Ovary (tissue), 9 donors: Measurements from ENCODE around the gene DOC2B. TPM values are rescaled to one million over a fixed set of nuclear protein-coding genes. Genes with fewer than 3 reads are reported as not detected.

Experiments used
- DNase-seq, 5 donors: peaks; one replicate each; pipeline ENCODE4 v3.0.0-alpha.2; 2019 to 2020
- H3K27ac ChIP-seq, 2 donors: fragments of 200-600 bp; one replicate each; pipeline versions ENCODE4 v1.5.1 to v1.8.0; 2019 to 2022
- H3K27me3 ChIP-seq: fragments of 200-600 bp; one replicate; pipeline ENCODE4 v1.8.0; 2022
- H3K36me3 ChIP-seq: fragments of 200-600 bp; sonication (generic); one replicate; pipeline ENCODE4 v1.5.1; 2019
- H3K4me1 ChIP-seq: one replicate; pipeline ENCODE4 v1.8.1; 2013; ENCODE audit warnings: mild to moderate bottlenecking, moderate library complexity; ENCODE audit not compliant: insufficient read depth
- H3K4me3 ChIP-seq: fragments of 200-600 bp; sonication (generic); one replicate; pipeline ENCODE4 v1.5.1; 2017
- H3K9me3 ChIP-seq, 2 donors: fragments of 200-600 bp in 1 of 2; sonication (generic) in 1 of 2; one replicate each; pipeline versions ENCODE4 v1.5.1 to v1.8.1; 2013 to 2019; ENCODE audit warnings: mild to moderate bottlenecking in 1 of 2, moderate library complexity in 1 of 2
- CTCF ChIP-seq, 3 donors: fragments of 450-650 bp in 2 of 3; fragments of 200-600 bp in 1 of 3; IDR thresholded peaks; one replicate each; pipeline versions ENCODE4 v1.5.1 to v1.8.0; 2016 to 2022; ENCODE audit warnings: antibody characterized with exemption in 3 of 3, mild to moderate bottlenecking in 1 of 3
- EP300 ChIP-seq: sonication (generic); formaldehyde crosslinking; IDR thresholded peaks from one replicate; pipeline ENCODE4 v1.6.1; 2017; ENCODE audit warnings: antibody characterized with exemption
- POLR2A ChIP-seq: fragments of 450-650 bp; IDR thresholded peaks from one replicate; pipeline ENCODE4 v1.6.1; 2017; ENCODE audit warnings: antibody characterized with exemption, mild to moderate bottlenecking, moderate library complexity
- WGBS, 3 donors: extraction: QIAGEN DNeasy Blood & Tissue Kit in 1 of 3; methylation state at CpG; one replicate each; pipeline versions ENCODE4 v1.1.5 to v1.1.7; 2013 to 2017; 5-methylcytosine and 5-hydroxymethylcytosine counted together
- intact Hi-C, 4 donors: fragments of 100-400 bp; cut with DNase I; formaldehyde crosslinking; loops; one replicate each; pipeline versions ENCODE4 v1.11.0 to v1.15.1; 2022 to 2023
- polyA plus RNA-seq, 2 donors: library from polyadenylated mRNA; stranded (reverse); fragments of 200-250 nt in 1 of 2; fragments of 350-450 nt in 1 of 2; fragmentation: Illumina TruSeq in 1 of 2; extraction: RNeasy Lipid Tissue Mini Kit (QIAGEN cat#74804) in 1 of 2; gene quantifications; one replicate each; pipeline ENCODE4 v1.2.3, GENCODE V29; 2013 to 2014
- total RNA-seq, 7 donors: library from RNA; depleted of rRNA in 2 of 7; stranded (reverse); fragments of >200 nt in 2 of 7; fragmentation: NEBNext Ultra II Directional in 3 of 7; extraction: Animal tissue kit (Norgen Biotek cat#: 25700) in 3 of 7; gene quantifications; one replicate each; pipeline versions ENCODE4 v1.1.0 to v1.2.4, GENCODE V29; 2016 to 2023
- donor health status: DM: no; HTN: no; CAD: no; lungs with moderate emphysema.
- donor health status: DM: no; HTN: no; CAD: no.
- donor health status: Bipolar disorder and iron deficiency.
- donor health status: DM: yes; HTN: yes; CAD: no.
- donor health status: DM: no; HTN: no; CAD: no.
- donor health status: DM: yes; HTN: yes; CAD: no.

DOC2B gene
- total and polyA plus RNA-seq, 9 donors: 0.83 to 4.5 (median 2.0) TPM

GRCh38 chr17:145671-146541, 35.5 kb downstream of the DOC2B start:
- intact Hi-C loops: loop anchor here in 1 of 4 donors (5.0 kb wide), 2 partner anchors 241 to 551 kb away; no protein-coding TSS in a partner anchor
- H3K27ac ChIP-seq: peak overlapping the region in 1 of 2 donors; percentile 12

GRCh38 chr17:144936-145670, 36.3 kb downstream of the DOC2B start:
- H3K9me3 ChIP-seq: no peaks in the 10 kb centered on the region
- no peaks in the 10 kb centered on the region for H3K27me3 ChIP-seq
- intact Hi-C loops: loop anchor here in 3 of 4 donors (5.0 kb wide), 3 partner anchors 242 to 602 kb away; no protein-coding TSS in a partner anchor
- no peak overlapping the region for H3K4me3 ChIP-seq
- H3K27ac ChIP-seq: no peak overlapping the region
- TF ChIP-seq CTCF (IDR thresholded peaks at IDR 0.05) (no peak), EP300 (no peak), POLR2A (no peak)
- H3K36me3 ChIP-seq: no peaks in the 10 kb centered on the region
- DNase-seq: peak; percentile 7 to 26 (median 15)
- 84 to 92% (median 87%) methylated on average over 7 of the region's 7 CpGs for WGBS, 3 donors
- peaks cover 2% of the 10 kb centered on the region for H3K4me1 ChIP-seq

More at GRCh38 chr17:145671-146541, 35.5 kb downstream of the DOC2B start:
- Histone ChIP-seq H3K4me3 (no peak overlapping the region), H3K9me3 (no peaks in the 10 kb centered on the region), H3K36me3 (no peaks in the 10 kb centered on the region), H3K4me1 (peaks cover 2% of the 10 kb centered on the region), H3K27me3 (no peaks in the 10 kb centered on the region)
- TF ChIP-seq POLR2A (no peak), CTCF (IDR thresholded peaks at IDR 0.05) (no peak), EP300 (no peak)
- DNase-seq: peak; percentile 15 to 40 (median 20)
- WGBS, 3 donors: 76 to 81% (median 80%) methylated on average over 16 of the region's 16 CpGs

- H3K9me3 ChIP-seq: no peaks in the 10 kb centered on the region
- no peaks in the 10 kb centered on the region for H3K36me3 ChIP-seq
- TF ChIP-seq EP300: no peak
- no peak for TF ChIP-seq POLR2A
- peak; percentile 75 to 87 (median 85) for TF ChIP-seq CTCF (IDR thresholded peaks at IDR 0.05)
- H3K27me3 ChIP-seq: no peaks in the 10 kb centered on the region
- 1 to 2% (median 1%) methylated on average over 40 to 44 of the region's 44 CpGs for WGBS, 3 donors
- DNase-seq: peak; percentile 81 to 93 (median 88)
- H3K27ac ChIP-seq: no peak overlapping the region
- intact Hi-C loops: loop anchor here in 2 of 4 donors (5.0 kb wide), 2 partner anchors 553 to 603 kb away; no protein-coding TSS in a partner anchor
- peaks cover 2% of the 10 kb centered on the region for H3K4me1 ChIP-seq
- H3K4me3 ChIP-seq: no peak overlapping the region
Measured at GRCh38 chr17:143785-144281, 37.6 kb downstream of the DOC2B start.
